SK-N-SH (cell line): ENCODE results near the gene SNX17. TPM values are rescaled to one million over a fixed set of nuclear protein-coding genes. Genes with fewer than 3 reads are reported as not detected.

Source experiments
- CTCF ChIA-PET: fragments of 300-600, 350-600 bp; formaldehyde crosslinking; extraction: SDS; loops from one replicate; lab custom pipeline; 2021; lab: Yijun Ruan, JAX
- POLR2A ChIA-PET: fragments of 350-600 bp; sonication (Branson Sonifier 250); formaldehyde crosslinking; extraction: SDS; loops from one replicate; lab custom pipeline; 2020; ENCODE audit warnings: antibody characterized with exemption, inconsistent platforms; lab: Yijun Ruan, JAX
- DNase-seq: peaks from one replicate; pipeline ENCODE4 v3.0.0; 2012
- H2AFZ ChIP-seq: fragments of 200-600 bp; sonication (generic); 2 replicates; pipeline ENCODE4 v1.8.1; 2016; ENCODE audit warnings: antibody characterized with exemption, mild to moderate bottlenecking, low read depth
- H3F3A ChIP-seq: fragments of 200-600 bp; sonication (generic); replicated peaks from 2 replicates; pipeline ENCODE3; 2016; ENCODE audit warnings: antibody characterized with exemption, mild to moderate bottlenecking; ENCODE audit not compliant: insufficient read depth
- H3K27ac ChIP-seq, 2 experiments: fragments of 200-500 bp in 1 of 2; fragments of 200-600 bp in 1 of 2; sonication (Bioruptor generic) in 1 of 2; sonication (generic), shearing (Covaris generic) in 1 of 2; 2 replicates each; pipeline versions ENCODE4 v1.5.1 to v1.6.1; 2014 to 2016; ENCODE audit warnings: low read depth in 2 of 2, inconsistent platforms in 1 of 2, low read length in 1 of 2, mild to moderate bottlenecking in 1 of 2, mixed read lengths in 1 of 2
- H3K27me3 ChIP-seq: fragments of 200-600 bp; sonication (generic), shearing (Covaris generic); 2 replicates; pipeline ENCODE4 v1.6.1; 2016; ENCODE audit warnings: mixed run types; ENCODE audit not compliant: insufficient read depth
- H3K36me3 ChIP-seq, 2 experiments: fragments of 200-500 bp in 1 of 2; fragments of 200-600 bp in 1 of 2; sonication (Bioruptor generic) in 1 of 2; sonication (generic) in 1 of 2; replicated peaks in 1 of 2; 2 replicates each; pipeline versions ENCODE3 to v1.5.1; 2014 to 2016; ENCODE audit warnings: low read length in 1 of 2, mild to moderate bottlenecking in 1 of 2; ENCODE audit not compliant: insufficient read depth in 2 of 2, control insufficient read depth in 1 of 2
- H3K4me1 ChIP-seq, 2 experiments: fragments of 200-500 bp in 1 of 2; fragments of 200-600 bp in 1 of 2; sonication (Bioruptor generic) in 1 of 2; sonication (generic), shearing (Covaris generic) in 1 of 2; 2 replicates each; pipeline versions ENCODE4 v1.5.1 to v1.6.1; 2014 to 2016; ENCODE audit warnings: low read depth in 1 of 2, low read length in 1 of 2, mixed run types in 1 of 2; ENCODE audit not compliant: insufficient read depth in 2 of 2, control insufficient read depth in 1 of 2
- H3K4me2 ChIP-seq: fragments of 200-600 bp; sonication (generic), shearing (Covaris generic); 2 replicates; pipeline ENCODE4 v1.6.1; 2017; ENCODE audit warnings: mixed run types
- H3K4me3 ChIP-seq, 2 experiments: fragments of 200-500 bp in 1 of 2; fragments of 200-600 bp in 1 of 2; sonication (Bioruptor generic) in 1 of 2; sonication (generic), shearing (Covaris generic) in 1 of 2; 2 replicates each; pipeline versions ENCODE4 v1.5.1 to v1.8.1; 2014 to 2016; ENCODE audit warnings: low read depth in 2 of 2, inconsistent platforms in 1 of 2, low read length in 1 of 2, mild to moderate bottlenecking in 1 of 2, mixed read lengths in 1 of 2, moderate library complexity in 1 of 2
- H3K79me2 ChIP-seq: fragments of 200-600 bp; sonication (generic); 2 replicates; pipeline ENCODE4 v1.8.1; 2017; ENCODE audit warnings: mild to moderate bottlenecking; ENCODE audit not compliant: insufficient read depth
- H3K9ac ChIP-seq: fragments of 200-600 bp; sonication (generic); 2 replicates; pipeline ENCODE4 v1.6.1; 2017; ENCODE audit warnings: mixed run types
- H3K9me2 ChIP-seq: fragments of 200-600 bp; sonication (generic); 2 replicates; pipeline ENCODE4 v1.6.1; 2017; ENCODE audit warnings: mixed run types
- H3K9me3 ChIP-seq: fragments of 200-600 bp; sonication (generic); 2 replicates; pipeline ENCODE4 v1.6.1; 2017; ENCODE audit warnings: mixed run types, mild to moderate bottlenecking, moderate library complexity
- H4K20me1 ChIP-seq: fragments of 200-600 bp; sonication (generic); 2 replicates; pipeline ENCODE4 v1.6.1; 2017; ENCODE audit warnings: mild to moderate bottlenecking, mixed run types; ENCODE audit not compliant: insufficient read depth
- CTCF ChIP-seq: fragments of 200-600 bp; sonication (generic); IDR thresholded peaks from 2 replicates; pipeline ENCODE4 v1.6.1; 2017; ENCODE audit warnings: antibody characterized with exemption, mild to moderate bottlenecking, moderate library complexity
- FOXM1 ChIP-seq: IDR thresholded peaks from 2 replicates; pipeline ENCODE4 v1.4.0; 2012; ENCODE audit warnings: low read depth, mild to moderate bottlenecking
- GABPA ChIP-seq: IDR thresholded peaks from 2 replicates; pipeline ENCODE4 v1.4.0; 2012; ENCODE audit warnings: low read depth, mild to moderate bottlenecking
- JUND ChIP-seq: IDR thresholded peaks from 2 replicates; pipeline ENCODE4 v1.4.0; 2012
- MEF2A ChIP-seq: IDR thresholded peaks from 2 replicates; pipeline ENCODE4 v1.4.0; 2012; ENCODE audit warnings: low read depth, borderline replicate concordance
- MXI1 ChIP-seq: IDR thresholded peaks from 2 replicates; pipeline ENCODE4 v1.6.1; 2012; ENCODE audit warnings: mild to moderate bottlenecking, low read depth, low read length, improper control_type of control experiment
- NRF1 ChIP-seq: IDR thresholded peaks from 2 replicates; pipeline ENCODE4 v1.6.1; 2012; ENCODE audit warnings: low read depth, mild to moderate bottlenecking, low read length
- PBX3 ChIP-seq: IDR thresholded peaks from 2 replicates; pipeline ENCODE4; 2012
- RAD21 ChIP-seq: IDR thresholded peaks from 2 replicates; pipeline ENCODE4 v1.6.1; 2012; ENCODE audit warnings: mild to moderate bottlenecking, low read length
- RXRA ChIP-seq: IDR thresholded peaks from 2 replicates; pipeline ENCODE4 v1.4.0; 2012; ENCODE audit warnings: low read depth, mild to moderate bottlenecking, borderline replicate concordance
- SMC3 ChIP-seq: IDR thresholded peaks from 2 replicates; pipeline ENCODE4 v1.6.1; 2012; ENCODE audit warnings: low read depth, low read length, improper control_type of control experiment
- TAF1 ChIP-seq: IDR thresholded peaks from 2 replicates; pipeline ENCODE4 v1.6.1; 2012; ENCODE audit warnings: low read depth, mild to moderate bottlenecking, low read length, moderate library complexity, borderline replicate concordance
- TCF12 ChIP-seq: IDR thresholded peaks from 2 replicates; pipeline ENCODE4 v1.4.0; 2012
- USF1 ChIP-seq: IDR thresholded peaks from 2 replicates; pipeline ENCODE4 v1.4.0; 2012; ENCODE audit warnings: low read depth, borderline replicate concordance
- USF2 ChIP-seq: fragments of 150-350 bp; IDR thresholded peaks from 2 replicates; pipeline ENCODE4 v1.6.1; 2017; ENCODE audit warnings: antibody characterized with exemption, low read length, low read depth, borderline replicate concordance
- YY1 ChIP-seq: IDR thresholded peaks from 2 replicates; pipeline ENCODE4 v1.4.0; 2012; ENCODE audit warnings: low read depth, mild to moderate bottlenecking
- WGBS: methylation state at CpG from one replicate; pipeline ENCODE4 v1.1.6; 2017; ENCODE audit warnings: low lambda C conversion rate; 5-methylcytosine and 5-hydroxymethylcytosine counted together
- polyA plus RNA-seq, 3 experiments: library from polyadenylated mRNA; depleted of rRNA; stranded (reverse); fragments of >200 nt; gene quantifications; 2 replicates each; pipeline ENCODE4 v1.2.3, GENCODE V29; 2012

The SNX17 gene
- polyA plus RNA-seq, 1 of the 3 experiments (the other 2 are of a cell fraction), result 145 TPM

GRCh38 chr2:27378096-27378808, 7.8 kb downstream of the SNX17 start:
- Histone ChIP-seq H3K9me3 (no peaks in the 10 kb centered on the region), H3F3A (peaks cover 32% of the 10 kb centered on the region), H3K4me3 (peak overlapping the region in 1 of 2 experiments; percentile 86; a peak in 3 of 4 replicates), H3K9ac (no peak overlapping the region), H4K20me1 (peaks cover 4% of the 10 kb centered on the region; the same call in 1 of the 2 replicates), H3K9me2 (no peaks in the 10 kb centered on the region), H3K27ac (peak overlapping the region in 1 of 2 experiments; percentile 54; a peak in 1 of 4 replicates), H3K4me2 (peak overlapping the region; percentile 89), H3K4me1 (peaks cover 15 to 58% of the 10 kb centered on the region in 2 experiments; a peak in 3 of 4 replicates), H3K36me3 (peaks cover 48 to 79% of the 10 kb centered on the region in 2 experiments), H3K79me2 (peaks cover 48% of the 10 kb centered on the region), H2AFZ (no peak overlapping the region), H3K27me3 (no peaks in the 10 kb centered on the region)
- 84% methylated on average over 27 of the region's 29 CpGs for WGBS
- peak; percentile 55 for DNase-seq
- ChIA-PET POLR2A (interaction anchor here (2.0 to 4.4 kb wide), 3 partner anchors 7 to 56 kb away, joined by 5 to 34 read pairs (median 20); partner anchors contain the start of genes EIF2B4, GTF3C2, MPV17 and SNX17), CTCF (interaction anchor here (5.7 kb wide), 1 partner anchor 30 kb away, joined by 28 read pairs; the partner anchor contains the start of gene PPM1G)
- peak; percentile 37; the same call in 1 of the 2 replicates for TF ChIP-seq RAD21
- no peak for TF ChIP-seq NRF1
- peak; percentile 49 for TF ChIP-seq CTCF
- peak; percentile 27 for TF ChIP-seq PBX3
- TF ChIP-seq TCF12, result no peak
- TF ChIP-seq TAF1, result no peak
- no peak for TF ChIP-seq GABPA

GRCh38 chr2:27378809-27379290, 8.4 kb downstream of the SNX17 start:
- no peaks in the 10 kb centered on the region for H3K9me3 ChIP-seq
- peaks cover 35% of the 10 kb centered on the region for H3F3A ChIP-seq
- ChIA-PET CTCF (interaction anchor here (1.3 to 5.7 kb wide), 3 partner anchors 9 to 305 kb away, joined by 4 to 36 read pairs (median 28); partner anchors contain the start of genes EIF2B4, PPM1G and SNX17), POLR2A (interaction anchor here (1.3 to 4.4 kb wide), 6 partner anchors 8 to 250 kb away, joined by 3 to 34 read pairs (median 18); partner anchors contain the start of genes CCDC121, EIF2B4, GPN1 and GTF3C2)
- H3K4me3 ChIP-seq, result peak overlapping the region; percentile 80 to 86; a peak in 3 of 4 replicates
- no peaks in the 10 kb centered on the region for H3K27me3 ChIP-seq
- H2AFZ ChIP-seq, result no peak overlapping the region
- peak overlapping the region; percentile 77 for H3K9ac ChIP-seq
- H3K4me2 ChIP-seq, result peak overlapping the region; percentile 89
- no peaks in the 10 kb centered on the region for H3K9me2 ChIP-seq
- H3K27ac ChIP-seq, result peak overlapping the region; percentile 68 to 95
- H3K79me2 ChIP-seq, result peaks cover 42% of the 10 kb centered on the region
- WGBS, result 87% methylated on average over 9 of the region's 9 CpGs
- peaks cover 49 to 79% of the 10 kb centered on the region in 2 experiments for H3K36me3 ChIP-seq
- no peak for DNase-seq
- peaks cover 4% of the 10 kb centered on the region; the same call in 1 of the 2 replicates for H4K20me1 ChIP-seq
- H3K4me1 ChIP-seq, result peaks cover 15 to 58% of the 10 kb centered on the region in 2 experiments; a peak in 3 of 4 replicates
- TF ChIP-seq CTCF (no peak), YY1 (no peak), GABPA (no peak), NRF1 (no peak), MEF2A (no peak), RXRA (no peak), USF2 (no peak), RAD21 (no peak), USF1 (no peak), PBX3 (no peak; the same call in 1 of the 2 replicates), JUND (no peak; the same call in 1 of the 2 replicates), MXI1 (no peak), FOXM1 (no peak), SMC3 (no peak)
